Gastroesophageal sphincter (tissue), 4 donors: ENCODE results near the gene NUBPL. TPM values are rescaled to one million over a fixed set of nuclear protein-coding genes. Genes with fewer than 3 reads are reported as not detected.

Experiments used
- ATAC-seq: fragments of 150-250 bp; one replicate; pipeline ENCODE4 v1.9.1; 2016; ENCODE audit warnings: mild to moderate bottlenecking, moderate library complexity
- H3K27ac ChIP-seq, 4 donors: fragments of 200-600 bp; sonication (generic) in 3 of 4; 1 replicate in 3 of 4; 2 replicates in 1 of 4; pipeline ENCODE4 v1.5.1; 2016 to 2019
- H3K27me3 ChIP-seq: fragments of 200-600 bp; sonication (generic); one replicate; pipeline ENCODE4 v1.5.1; 2019
- H3K36me3 ChIP-seq, 2 donors: fragments of 200-600 bp; sonication (generic); one replicate each; pipeline ENCODE4 v1.5.1; 2019; ENCODE audit warnings: control low read depth in 1 of 2
- H3K4me1 ChIP-seq, 3 donors: fragments of 200-600 bp; sonication (generic); 1 replicate in 2 of 3; 2 replicates in 1 of 3; pipeline ENCODE4 v1.5.1; 2016 to 2019; ENCODE audit warnings: control low read depth in 2 of 3
- H3K4me3 ChIP-seq, 2 donors: fragments of 200-600 bp; sonication (generic); one replicate each; pipeline ENCODE4 v1.5.1; 2019; ENCODE audit warnings: mild to moderate bottlenecking in 1 of 2, moderate library complexity in 1 of 2
- H3K9me3 ChIP-seq, 3 donors: fragments of 200-600 bp; sonication (generic); one replicate each; pipeline ENCODE4 v1.5.1; 2017 to 2019; ENCODE audit warnings: control low read depth in 2 of 3
- CTCF ChIP-seq, 4 experiments: fragments of 200-600 bp in 2 of 4; fragments of 450-650 bp in 2 of 4; sonication (generic) in 1 of 4; IDR thresholded peaks; one replicate each; pipeline ENCODE4 v1.5.1; 2017 to 2019; ENCODE audit warnings: antibody characterized with exemption in 4 of 4, mild to moderate bottlenecking in 2 of 4, moderate library complexity in 2 of 4
- EP300 ChIP-seq: sonication (generic); formaldehyde crosslinking; IDR thresholded peaks from one replicate; pipeline ENCODE4 v1.6.1; 2017; ENCODE audit warnings: antibody characterized with exemption, mild to moderate bottlenecking
- POLR2A ChIP-seq, 2 donors: fragments of 450-650 bp; IDR thresholded peaks; one replicate each; pipeline ENCODE4 v1.6.1; 2017; ENCODE audit warnings: antibody characterized with exemption in 2 of 2, mild to moderate bottlenecking in 2 of 2, moderate library complexity in 1 of 2
- POLR2AphosphoS5 ChIP-seq: sonication (generic); formaldehyde crosslinking; IDR thresholded peaks from one replicate; pipeline ENCODE4 v1.6.1; 2017; ENCODE audit warnings: antibody characterized with exemption
- WGBS, 2 donors: methylation state at CpG; one replicate each; pipeline ENCODE4 v1.1.5; 2018; ENCODE audit warnings: low coverage in 1 of 2; 5-methylcytosine and 5-hydroxymethylcytosine counted together
- total RNA-seq, 4 donors: library from RNA; depleted of rRNA; stranded (reverse); fragments of >200 nt; gene quantifications; one replicate each; pipeline ENCODE4 v1.1.0, GENCODE V29; 2016

The NUBPL gene
- total RNA-seq, 4 donors from 2014 or later = 8.1 to 24.3 (median 14.5) TPM

DNA sequence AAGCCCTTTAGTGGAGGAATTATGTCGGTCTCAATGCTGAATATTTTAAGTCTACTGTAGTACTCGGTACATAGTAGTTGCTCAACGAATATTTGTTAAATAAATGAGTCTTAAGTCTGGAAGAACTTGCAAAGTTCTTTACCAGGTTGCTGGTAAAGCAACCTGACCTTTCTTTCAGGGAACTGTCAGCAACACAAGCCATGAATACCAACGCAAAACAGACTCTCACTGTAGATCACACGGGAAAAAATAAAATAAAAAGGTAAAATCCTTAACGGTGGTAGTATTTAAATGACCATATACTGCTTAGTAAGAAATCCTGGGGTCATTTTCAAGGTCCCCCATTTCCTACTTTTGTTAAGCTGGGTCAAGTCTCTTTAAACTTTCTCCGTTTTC lies 447 bp upstream of the NUBPL start:
- H3K27ac ChIP-seq = peak overlapping the region; percentile 66 to 92 (median 86)
- H3K4me1 ChIP-seq = peaks cover 0 to 23% (median 0%) of the 10 kb centered on the region in 3 donors
- H3K4me3 ChIP-seq = peak overlapping the region; percentile 79 to 81
- peak; percentile 3 for ATAC-seq
- H3K27me3 ChIP-seq = no peaks in the 10 kb centered on the region
- 31 to 39% methylated on average over 5 to 7 of the region's 7 CpGs for WGBS, 2 donors
- H3K36me3 ChIP-seq = no peaks in the 10 kb centered on the region
- TF ChIP-seq POLR2AphosphoS5 = no peak
- H3K9me3 ChIP-seq = no peaks in the 10 kb centered on the region

DNA sequence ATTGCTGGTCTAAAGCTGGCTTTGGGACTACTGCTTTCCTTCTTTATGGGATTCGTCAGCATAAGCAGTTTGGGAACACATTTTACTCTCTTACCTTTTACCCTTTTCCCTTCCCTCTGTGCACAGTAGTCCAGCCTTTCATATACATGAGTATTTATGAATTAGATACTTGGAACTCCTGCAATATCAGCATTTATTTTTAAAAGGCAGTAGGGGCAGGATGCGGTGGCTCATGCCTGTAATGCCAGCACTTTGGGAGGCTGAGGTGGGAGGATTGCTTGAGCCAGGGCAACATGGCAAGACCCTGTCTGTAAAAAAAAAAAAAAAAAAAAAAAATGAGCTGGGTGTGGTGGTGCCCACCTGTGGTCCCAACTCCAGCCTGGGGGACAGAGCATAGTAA lies 3.0 kb downstream of the NUBPL start:
- no peak overlapping the region for H3K27ac ChIP-seq
- TF ChIP-seq EP300 (no peak), POLR2A (IDR thresholded peaks at IDR 0.05) (no peak), POLR2AphosphoS5 (no peak)
- WGBS, 2 donors = 71 to 88% methylated on average over 1 of the region's 2 CpGs
- H3K9me3 ChIP-seq = no peaks in the 10 kb centered on the region
- H3K36me3 ChIP-seq = peaks cover 0 to 4% of the 10 kb centered on the region in 2 donors
- no peak for ATAC-seq
- peaks cover 0 to 35% (median 0%) of the 10 kb centered on the region in 3 donors for H3K4me1 ChIP-seq
- no peak overlapping the region for H3K4me3 ChIP-seq
- H3K27me3 ChIP-seq = no peaks in the 10 kb centered on the region

- H3K4me1 ChIP-seq = peaks cover 0 to 37% (median 0%) of the 10 kb centered on the region in 3 donors
- TF ChIP-seq POLR2AphosphoS5 = no peak
- no peak for TF ChIP-seq EP300
- TF ChIP-seq CTCF (IDR thresholded peaks at IDR 0.05) = no peak
- no peak for TF ChIP-seq POLR2A (IDR thresholded peaks at IDR 0.05)
- no peaks in the 10 kb centered on the region for H3K27me3 ChIP-seq
- H3K27ac ChIP-seq = no peak overlapping the region
- H3K36me3 ChIP-seq = peaks cover 0 to 4% of the 10 kb centered on the region in 2 donors
- no peaks in the 10 kb centered on the region for H3K9me3 ChIP-seq
- 100% methylated on average over 1 of the region's 1 CpG; no CpG with 5 or more reads in 1 of the 2 donors for whole genome bisulfite sequencing, 2 donors
- H3K4me3 ChIP-seq = no peak overlapping the region
- ATAC-seq = no peak
Observed at GRCh38 chr14:31566456-31566855, 5.3 kb downstream of the NUBPL start.

DNA sequence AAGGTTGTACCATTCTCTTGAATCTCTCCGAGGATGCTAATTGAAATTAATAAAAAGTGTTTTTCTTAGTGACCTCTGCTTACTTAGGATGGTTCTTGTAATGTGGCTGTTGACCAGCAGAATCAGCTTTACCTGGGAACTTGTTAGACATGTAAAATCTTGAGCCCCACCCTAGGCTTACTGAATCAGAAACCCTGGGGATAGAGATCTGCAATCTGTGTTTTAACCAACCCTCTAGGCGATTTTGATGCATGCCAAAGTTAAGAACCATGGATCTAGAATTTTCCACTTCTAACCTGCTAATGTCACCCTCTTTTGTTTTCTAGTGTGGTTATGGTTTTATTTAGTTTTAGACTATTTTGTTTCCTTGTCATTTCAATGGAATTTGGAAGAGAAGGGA lies 6.5 kb downstream of the NUBPL start:
- Histone ChIP-seq H3K9me3 (no peaks in the 10 kb centered on the region), H3K4me1 (peaks cover 0 to 28% (median 0%) of the 10 kb centered on the region in 3 donors), H3K4me3 (no peak overlapping the region), H3K27ac (peak overlapping the region in 2 of 4 donors; percentile 37 to 44), H3K27me3 (no peaks in the 10 kb centered on the region), H3K36me3 (peaks cover 0 to 4% of the 10 kb centered on the region in 2 donors)
- 77 to 78% methylated on average over 2 of the region's 2 CpGs for WGBS, 2 donors
- TF ChIP-seq POLR2A (IDR thresholded peaks at IDR 0.05) = no peak
- TF ChIP-seq POLR2AphosphoS5 = no peak
- TF ChIP-seq EP300 = no peak
- no peak for TF ChIP-seq CTCF (IDR thresholded peaks at IDR 0.05)
- no peak for ATAC-seq

- TF ChIP-seq POLR2AphosphoS5 = no peak
- no peak overlapping the region for H3K4me3 ChIP-seq
- no peaks in the 10 kb centered on the region for H3K27me3 ChIP-seq
- WGBS, 2 donors = 41 to 68% methylated on average over 5 of the region's 5 CpGs
- no peak for ATAC-seq
- no peaks in the 10 kb centered on the region for H3K9me3 ChIP-seq
- peak overlapping the region in 2 of 4 donors; percentile 37 to 44 for H3K27ac ChIP-seq
- peaks cover 0 to 23% (median 0%) of the 10 kb centered on the region in 3 donors for H3K4me1 ChIP-seq
- peaks cover 0 to 4% of the 10 kb centered on the region in 2 donors for H3K36me3 ChIP-seq
Observed at GRCh38 chr14:31568161-31568560, 7.0 kb downstream of the NUBPL start.

DNA sequence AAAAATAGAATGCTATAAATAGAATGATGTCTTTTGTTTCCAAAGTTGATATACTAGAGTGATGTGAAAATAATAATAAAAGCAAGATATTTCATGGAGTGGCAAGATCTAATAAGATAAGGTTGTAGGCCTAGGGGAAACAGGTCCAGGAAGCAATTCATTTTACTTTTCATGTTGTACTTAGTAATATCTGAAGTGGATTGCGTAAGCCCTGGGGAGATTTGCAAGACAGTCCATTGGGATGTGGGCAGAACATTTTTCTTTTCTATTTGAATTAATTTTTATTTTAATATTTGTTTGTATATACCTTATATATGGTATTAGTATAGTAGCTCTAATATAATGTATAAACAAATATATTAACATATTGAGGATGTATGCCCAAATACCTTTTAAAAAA lies 7.5 kb downstream of the NUBPL start:
- no peak for TF ChIP-seq POLR2A (IDR thresholded peaks at IDR 0.05)
- no peak for TF ChIP-seq POLR2AphosphoS5
- no peak for TF ChIP-seq EP300
- no peak for TF ChIP-seq CTCF (IDR thresholded peaks at IDR 0.05)
- Histone ChIP-seq H3K27ac (peak overlapping the region in 2 of 4 donors; percentile 37 to 44), H3K4me1 (peaks cover 0 to 20% (median 0%) of the 10 kb centered on the region in 3 donors), H3K9me3 (no peaks in the 10 kb centered on the region), H3K4me3 (no peak overlapping the region), H3K27me3 (no peaks in the 10 kb centered on the region), H3K36me3 (peaks cover 0 to 4% of the 10 kb centered on the region in 2 donors)
- ATAC-seq = peak; percentile 80
- WGBS, 2 donors = 86 to 89% methylated on average over 1 of the region's 1 CpG
